ENCODE measurements around the gene SLC35F3.

Gene SLC35F3

DNA sequence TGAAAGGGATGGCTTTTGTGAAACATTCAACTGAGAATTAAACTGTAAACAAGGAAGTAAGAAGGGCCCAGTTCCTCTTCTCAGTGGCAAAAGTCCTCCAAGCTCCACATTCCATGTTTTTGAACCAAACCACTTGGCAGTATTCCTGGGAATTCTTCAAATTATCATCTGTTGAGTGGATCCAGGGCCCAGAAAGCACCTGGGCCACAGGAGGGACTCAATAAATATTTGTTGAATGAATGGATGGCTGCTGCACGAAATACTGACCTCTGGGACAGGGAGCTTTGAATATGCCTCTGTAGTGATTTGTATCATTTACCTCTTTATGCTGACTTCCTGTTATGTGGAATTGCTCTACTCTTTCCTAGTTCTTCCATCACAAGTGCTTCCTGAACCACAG is 4.7 kb downstream of the SLC35F3 start:
- in situ Hi-C loops (cut with MboI; ENCODE audit: low sequenced_read_pairs): no loop called here

- in situ Hi-C loops (cut with MboI; ENCODE audit: low sequenced_read_pairs): no loop called here
Observed at GRCh38 chr1:233912447-233912846, 8.0 kb downstream of the SLC35F3 start.

- in situ Hi-C loops (cut with MboI; ENCODE audit: low sequenced_read_pairs): no loop called here
Observed at GRCh38 chr1:233912909-233913308, 8.4 kb downstream of the SLC35F3 start.

GRCh38 chr1:233916706-233917105 is 12.2 kb downstream of the SLC35F3 start:
- in situ Hi-C loops (cut with MboI; ENCODE audit: low sequenced_read_pairs): no loop called here

DNA sequence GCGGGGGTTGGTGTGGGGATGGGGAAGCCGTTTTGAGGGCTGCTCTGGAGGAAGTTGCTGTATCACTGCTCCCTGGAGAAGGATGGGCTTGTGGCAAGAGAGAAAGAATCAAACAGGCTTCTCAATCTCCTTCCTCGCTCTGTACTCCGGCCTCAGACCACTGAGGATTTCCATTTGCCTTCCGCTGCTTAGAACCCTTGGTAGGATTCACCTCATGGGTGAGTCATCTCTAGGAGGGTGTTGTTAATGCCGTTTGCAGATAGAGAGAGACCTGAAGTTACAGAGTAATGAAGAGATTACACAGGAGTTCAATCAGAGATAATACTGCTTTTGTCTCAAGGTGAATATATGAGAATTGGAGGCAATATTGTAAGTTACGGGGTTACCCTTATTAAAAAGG is 15.3 kb downstream of the SLC35F3 start:
- in situ Hi-C loops (cut with MboI; ENCODE audit: low sequenced_read_pairs): no loop called here

- in situ Hi-C loops (cut with MboI; ENCODE audit: low sequenced_read_pairs): no loop called here
Observed at GRCh38 chr1:233928123-233928522, 23.6 kb downstream of the SLC35F3 start.

GRCh38 chr1:233933339-233933738 is 28.9 kb downstream of the SLC35F3 start:
- in situ Hi-C loops (cut with MboI; ENCODE audit: low sequenced_read_pairs): no loop called here

DNA sequence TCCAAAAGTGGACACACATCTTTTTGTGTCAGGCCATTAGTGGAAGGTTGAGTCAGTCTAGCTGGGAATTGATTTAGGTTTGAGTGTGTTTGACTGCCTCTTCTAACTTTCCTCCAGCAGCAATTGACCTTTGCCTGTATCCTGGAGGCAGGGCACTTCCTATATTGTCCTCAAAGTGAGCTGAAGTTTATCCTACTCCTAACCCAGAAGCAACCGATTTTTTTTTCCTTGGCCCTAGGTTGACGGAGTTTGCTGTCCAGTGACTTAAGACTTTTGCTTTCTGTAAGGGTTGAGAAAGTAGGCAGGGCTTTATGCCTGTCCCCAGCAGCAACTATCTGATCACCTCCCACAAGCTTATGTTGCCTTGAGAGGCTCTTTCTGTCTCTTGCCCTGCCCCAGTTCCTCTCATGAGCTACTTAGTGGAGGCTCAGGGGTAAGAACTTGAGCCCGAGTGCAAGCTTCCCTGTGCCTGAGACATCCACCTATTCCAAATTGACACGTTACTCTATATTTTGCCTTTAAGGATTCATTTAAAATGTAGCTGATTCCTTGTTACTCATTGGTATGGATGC is 30.9 kb downstream of the SLC35F3 start:
- in situ Hi-C loops (cut with MboI; ENCODE audit: low sequenced_read_pairs): no loop called here

DNA sequence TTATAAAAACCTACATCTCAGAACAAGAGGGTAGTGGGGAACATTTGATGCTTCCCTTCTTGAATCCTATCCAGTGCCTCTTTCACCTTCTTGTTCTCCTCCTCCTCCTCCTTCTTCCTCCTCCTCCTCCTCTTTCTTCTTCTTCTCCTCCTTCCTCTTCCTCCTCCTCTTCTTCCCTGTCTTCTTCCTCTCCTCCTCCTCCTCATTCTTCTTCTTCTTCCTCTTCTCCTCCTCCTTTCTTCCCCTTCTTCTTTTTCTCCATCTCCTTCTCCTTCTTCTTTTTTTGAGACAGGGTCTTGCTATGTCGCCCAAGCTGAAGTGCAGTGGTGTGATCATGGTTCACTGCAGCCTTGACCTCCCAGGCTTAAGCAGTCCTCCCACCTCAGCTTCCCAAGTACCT is 31.9 kb downstream of the SLC35F3 start:
- in situ Hi-C loops (cut with MboI; ENCODE audit: low sequenced_read_pairs): no loop called here

- in situ Hi-C loops (cut with MboI; ENCODE audit: low sequenced_read_pairs): no loop called here
Observed at GRCh38 chr1:233936842-233937241, 32.4 kb downstream of the SLC35F3 start.

DNA sequence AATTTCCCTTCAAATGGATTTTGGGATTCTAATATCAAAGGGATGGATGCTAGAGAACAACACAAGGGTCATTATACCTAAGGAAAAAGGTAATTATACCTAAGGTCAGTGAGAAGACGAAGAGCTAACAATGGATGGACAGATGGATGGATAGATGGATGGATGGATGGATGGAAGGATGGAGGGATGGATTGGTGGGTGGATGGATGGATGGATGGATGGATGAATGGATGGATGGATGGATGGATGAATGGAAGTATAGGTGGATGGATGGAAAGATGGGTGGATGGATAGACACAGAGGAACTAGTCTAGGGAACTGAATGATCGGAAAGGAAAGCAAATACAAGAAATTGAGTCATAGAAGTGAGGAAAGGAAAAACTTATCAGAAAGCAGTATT is 34.0 kb downstream of the SLC35F3 start:
- in situ Hi-C loops (cut with MboI; ENCODE audit: low sequenced_read_pairs): no loop called here

- in situ Hi-C loops (cut with MboI; ENCODE audit: low sequenced_read_pairs): no loop called here
Observed at GRCh38 chr1:233939451-233939850, 35.0 kb downstream of the SLC35F3 start.

- in situ Hi-C loops (cut with MboI; ENCODE audit: low sequenced_read_pairs): no loop called here
Observed at GRCh38 chr1:233940908-233941307, 36.4 kb downstream of the SLC35F3 start.

GRCh38 chr1:233944601-233945000 is 40.1 kb downstream of the SLC35F3 start:
- in situ Hi-C loops (cut with MboI; ENCODE audit: low sequenced_read_pairs): no loop called here

DNA sequence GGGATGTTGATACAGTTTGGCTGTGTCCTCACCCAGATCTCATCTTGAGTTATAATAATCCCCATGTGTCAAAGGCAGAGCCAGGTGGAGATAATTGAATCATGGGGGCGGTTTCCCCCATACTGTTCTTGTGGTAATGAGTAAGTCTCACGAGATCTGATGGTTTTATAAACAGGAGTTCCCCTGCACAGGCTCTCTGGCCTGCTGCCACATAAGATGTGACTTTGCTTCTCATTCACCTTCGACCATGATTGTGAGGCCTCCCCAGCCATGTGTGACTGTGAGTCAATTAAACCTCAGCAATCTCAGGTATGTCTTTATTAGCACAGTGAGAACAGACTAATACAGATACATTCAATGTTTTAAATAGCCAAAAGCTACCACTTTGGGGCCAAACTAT is 41.1 kb downstream of the SLC35F3 start:
- in situ Hi-C loops (cut with MboI; ENCODE audit: low sequenced_read_pairs): no loop called here

DNA sequence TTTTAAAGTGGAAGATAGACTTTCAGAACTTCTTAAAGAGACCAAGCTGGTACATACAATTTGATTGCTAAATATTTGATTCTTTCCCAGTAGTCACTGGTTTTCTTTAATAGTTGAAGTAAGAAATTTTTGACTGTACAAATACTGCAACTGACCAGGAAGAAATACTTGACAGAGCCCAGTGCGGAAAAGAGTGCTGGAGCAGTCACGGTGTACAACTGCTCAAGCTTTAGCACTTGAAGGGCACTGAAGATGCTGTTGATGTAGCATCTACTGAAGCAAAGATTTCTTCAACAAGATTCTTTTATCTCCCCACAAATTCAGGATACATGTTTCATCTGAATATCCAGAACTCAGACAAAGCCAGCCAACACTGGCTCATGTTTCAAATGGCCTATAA is 41.5 kb downstream of the SLC35F3 start:
- in situ Hi-C loops (cut with MboI; ENCODE audit: low sequenced_read_pairs): no loop called here

GRCh38 chr1:233946724-233947123 is 42.2 kb downstream of the SLC35F3 start:
- in situ Hi-C loops (cut with MboI; ENCODE audit: low sequenced_read_pairs): no loop called here

DNA sequence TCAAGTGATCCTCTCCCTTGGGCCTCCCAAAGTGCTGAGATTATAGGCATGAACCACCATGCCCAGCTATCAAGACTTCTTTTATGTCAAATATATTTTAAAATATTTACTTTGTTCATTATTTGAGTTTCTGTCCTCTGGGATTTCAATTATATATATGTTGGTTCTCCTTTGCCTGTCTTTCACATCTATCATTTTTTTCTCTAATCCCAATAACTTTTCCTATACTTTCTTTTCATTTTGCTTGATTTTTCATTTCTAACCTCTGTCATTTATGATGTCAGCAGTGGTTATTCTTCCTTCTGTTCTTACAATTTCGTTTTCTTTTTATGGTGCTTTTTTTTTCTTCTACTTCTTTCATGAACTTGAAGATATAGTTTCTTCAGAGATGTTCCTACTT is 47.3 kb downstream of the SLC35F3 start:
- in situ Hi-C loops (cut with MboI; ENCODE audit: low sequenced_read_pairs): no loop called here

DNA sequence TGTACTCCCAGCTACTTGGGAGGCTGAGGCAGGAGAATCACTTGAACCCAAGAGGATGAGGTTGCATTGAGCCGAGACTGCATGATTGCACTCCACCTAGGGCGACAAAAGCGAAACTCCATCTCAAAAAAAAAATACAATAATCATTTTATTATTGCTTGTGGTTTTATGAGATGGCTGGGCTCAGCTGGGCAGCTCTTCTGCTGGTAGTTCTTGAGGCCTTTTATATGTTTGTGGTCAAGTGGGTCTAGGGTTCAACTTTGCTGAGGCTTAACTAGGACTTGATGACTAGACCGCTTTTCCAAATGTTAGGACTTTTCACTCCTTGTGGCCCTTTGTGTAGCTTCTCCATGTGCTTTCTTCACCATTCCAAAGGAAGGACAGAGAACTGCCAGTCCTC is 53.2 kb downstream of the SLC35F3 start:
- in situ Hi-C loops (cut with MboI; ENCODE audit: low sequenced_read_pairs): no loop called here

DNA sequence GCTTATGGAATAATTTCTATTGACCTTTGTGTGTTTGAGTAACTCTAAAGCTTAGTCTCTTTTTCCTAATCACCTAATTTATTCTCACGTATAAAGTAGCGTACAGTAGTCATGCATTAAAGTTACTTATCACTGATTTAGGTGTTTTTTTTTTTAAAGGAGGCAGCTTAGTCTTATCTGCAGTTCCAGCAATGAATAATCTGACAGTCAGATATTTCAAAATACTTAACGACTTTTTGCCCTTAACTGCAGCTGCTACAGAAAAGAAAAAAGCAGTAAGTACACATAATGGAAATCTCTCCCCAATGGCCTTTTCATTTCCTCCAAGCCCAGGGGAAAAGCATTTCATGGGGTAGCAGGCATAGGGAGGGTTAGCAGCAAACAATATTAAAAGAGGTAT is 54.6 kb downstream of the SLC35F3 start:
- in situ Hi-C loops (cut with MboI; ENCODE audit: low sequenced_read_pairs): no loop called here

- in situ Hi-C loops (cut with MboI; ENCODE audit: low sequenced_read_pairs): no loop called here
Observed at GRCh38 chr1:233959971-233960370, 55.5 kb downstream of the SLC35F3 start.

DNA sequence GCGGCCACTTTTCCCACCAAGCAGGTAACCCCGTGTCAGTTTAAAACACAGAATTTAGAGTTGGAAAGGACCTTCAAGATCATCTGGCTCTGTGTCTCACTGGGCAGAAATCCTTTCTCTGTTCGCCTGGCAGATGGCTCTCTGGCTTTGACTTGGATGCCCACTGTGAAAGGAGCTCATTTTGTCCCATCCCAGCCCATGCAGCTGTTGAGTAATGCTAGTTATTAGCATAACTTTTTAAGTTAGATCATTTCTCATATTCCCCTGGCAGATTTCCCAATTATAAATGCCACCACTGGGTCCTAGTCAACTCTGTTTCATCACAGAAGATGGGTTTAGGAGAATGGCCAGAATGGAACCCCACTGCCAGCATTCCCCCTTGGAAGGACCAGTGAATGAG is 55.9 kb downstream of the SLC35F3 start:
- in situ Hi-C loops (cut with MboI; ENCODE audit: low sequenced_read_pairs): no loop called here

GRCh38 chr1:233962878-233963277 is 58.4 kb downstream of the SLC35F3 start:
- in situ Hi-C loops (cut with MboI; ENCODE audit: low sequenced_read_pairs): no loop called here

DNA sequence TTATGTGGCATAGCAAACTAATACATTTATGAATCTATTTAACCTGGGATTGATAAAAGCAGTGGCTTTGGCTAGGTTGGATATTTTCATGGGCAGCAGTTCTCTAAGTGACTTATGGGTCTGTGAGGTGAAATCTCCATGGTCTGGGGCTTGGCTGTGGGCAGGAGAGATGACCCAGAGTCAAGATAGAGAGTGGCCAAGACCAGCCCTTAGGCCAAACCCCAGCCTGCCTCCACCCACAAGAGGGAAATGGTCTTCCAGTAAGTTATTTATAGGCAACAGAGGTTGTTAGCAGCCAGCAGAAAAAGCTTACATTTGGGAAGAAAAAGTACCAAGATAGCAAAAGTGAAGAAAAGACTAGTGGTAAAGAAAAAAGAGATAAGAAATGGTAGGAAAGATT is 61.4 kb downstream of the SLC35F3 start:
- in situ Hi-C loops (cut with MboI; ENCODE audit: low sequenced_read_pairs): no loop called here

All from HL-60/S4 treated with phorbol 12-myristate 13-acetate at 8.2 ng/mL for 4 days and 3 days (cell line).